22Rv1 (cell line): Measurements from ENCODE around the gene R3HDM2.

Source experiments
- H3K27ac ChIP-seq: fragments of 450-650 bp; 2 replicates; pipeline ENCODE4 v1.5.1; 2017
- CTCF ChIP-seq: fragments of 450-650 bp; IDR thresholded peaks from 2 replicates; pipeline ENCODE4 v1.5.1; 2017; ENCODE audit warnings: mild to moderate bottlenecking
- ZFX ChIP-seq: fragments of 450-650 bp; IDR thresholded peaks from 2 replicates; pipeline ENCODE4 v1.6.1; 2017; ENCODE audit warnings: antibody characterized with exemption, borderline replicate concordance

R3HDM2 gene

GRCh38 chr12:57470970-57471656 is 40.3 kb upstream of the R3HDM2 start:
- TF ChIP-seq CTCF = no peak
- no peak for TF ChIP-seq ZFX
- no peak overlapping the region for H3K27ac ChIP-seq

- TF ChIP-seq CTCF = no peak
- TF ChIP-seq ZFX = no peak
- H3K27ac ChIP-seq = no peak overlapping the region
These were observed 39.6 kb upstream of the R3HDM2 start for GRCh38 chr12:57470286-57470969.

- TF ChIP-seq CTCF (no peak), ZFX (no peak)
- no peak overlapping the region for H3K27ac ChIP-seq
These were observed 38.7 kb upstream of the R3HDM2 start for GRCh38 chr12:57469296-57470164.

- TF ChIP-seq ZFX = no peak
- no peak for TF ChIP-seq CTCF
- no peak overlapping the region for H3K27ac ChIP-seq
These were observed 37.1 kb upstream of the R3HDM2 start for GRCh38 chr12:57467915-57468314.

- H3K27ac ChIP-seq = no peak overlapping the region
- TF ChIP-seq ZFX (no peak), CTCF (no peak)
These were observed 36.5 kb upstream of the R3HDM2 start for GRCh38 chr12:57467212-57467874.

- no peak overlapping the region for H3K27ac ChIP-seq
- TF ChIP-seq ZFX = no peak
- no peak for TF ChIP-seq CTCF
These were observed 35.1 kb upstream of the R3HDM2 start for GRCh38 chr12:57465747-57466505.
